KOPT-K1 (cell line): ENCODE data around the gene SHROOM2.

Experiments
- H3K27ac ChIP-seq: fragments of 200-600 bp; sonication (generic); 2 replicates; pipeline ENCODE4 v1.5.1; 2016; ENCODE audit warnings: antibody characterized with exemption, mild to moderate bottlenecking, low read depth, low read length; ENCODE audit not compliant: poor library complexity, severe bottlenecking
- H3K36me3 ChIP-seq: fragments of 200-600 bp; sonication (generic); 2 replicates; pipeline ENCODE4 v1.5.1; 2017; ENCODE audit warnings: antibody characterized with exemption, mild to moderate bottlenecking, low read length, moderate library complexity; ENCODE audit not compliant: insufficient read depth
- H3K9me3 ChIP-seq: fragments of 200-600 bp; sonication (generic); 2 replicates; pipeline ENCODE4 v1.5.1; 2017; ENCODE audit warnings: antibody characterized with exemption, low read length, mild to moderate bottlenecking; ENCODE audit not compliant: insufficient read depth, poor library complexity, severe bottlenecking

The SHROOM2 gene

DNA sequence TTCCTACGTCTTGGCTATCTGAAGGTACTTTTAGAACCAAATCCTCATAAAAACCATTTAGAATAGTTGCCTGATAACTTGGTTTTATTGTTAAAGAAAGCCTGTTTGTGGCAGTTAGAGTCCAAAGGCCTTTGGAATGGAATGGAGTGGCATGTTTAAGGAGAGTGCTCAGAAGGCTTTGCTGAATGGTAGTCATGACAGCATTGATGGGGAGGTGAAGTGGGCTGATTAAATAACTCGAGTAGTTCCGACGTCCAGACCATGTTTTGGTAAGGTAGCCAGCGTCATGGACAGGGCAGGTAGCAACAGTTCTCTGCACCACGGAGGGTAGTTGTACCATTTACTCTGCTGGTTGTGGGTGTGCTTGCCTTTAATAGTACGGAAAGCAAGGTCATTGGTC lies 94.6 kb downstream of the SHROOM2 start:
- no peaks in the 10 kb centered on the region for H3K9me3 ChIP-seq
- no peak overlapping the region for H3K27ac ChIP-seq
- no peaks in the 10 kb centered on the region for H3K36me3 ChIP-seq

DNA sequence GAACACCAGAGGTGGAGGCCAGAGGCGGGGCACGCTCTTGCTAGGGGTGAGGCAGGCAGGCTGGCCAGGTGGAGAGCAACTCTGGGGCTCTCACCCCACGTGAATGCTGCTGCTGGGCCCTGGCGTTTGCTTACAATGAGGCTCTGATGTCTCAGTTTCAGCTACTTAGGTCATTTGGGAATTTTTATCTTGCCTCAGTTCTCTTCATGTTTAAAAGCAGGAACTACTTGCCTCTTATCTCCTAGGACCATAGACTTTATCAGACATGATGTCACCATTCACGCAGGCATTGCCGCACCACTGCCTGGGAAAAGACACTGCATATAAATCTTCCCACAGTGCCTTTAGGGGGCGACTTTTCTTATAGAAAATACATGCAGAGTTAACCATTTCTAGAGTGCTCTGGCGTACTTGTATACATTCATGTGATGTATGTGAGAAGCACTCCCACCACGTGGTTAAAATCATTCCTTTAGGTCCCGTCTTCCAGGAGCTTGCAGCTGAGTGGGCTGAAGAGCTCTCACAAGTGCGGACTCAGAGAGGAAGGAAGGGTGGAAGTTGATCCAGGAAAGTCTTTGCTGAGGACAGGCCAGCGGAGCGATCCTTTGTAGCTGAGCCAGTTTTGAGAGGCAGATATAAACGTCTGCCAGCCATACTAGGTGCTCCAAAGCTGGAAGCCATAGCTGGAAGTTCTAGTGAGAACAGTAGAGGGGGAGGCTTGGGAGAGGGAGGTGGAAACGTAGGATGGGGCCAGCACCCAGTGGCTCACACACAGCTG lies 96.6 kb downstream of the SHROOM2 start:
- no peaks in the 10 kb centered on the region for H3K9me3 ChIP-seq
- H3K36me3 ChIP-seq = no peaks in the 10 kb centered on the region
- no peak overlapping the region for H3K27ac ChIP-seq

DNA sequence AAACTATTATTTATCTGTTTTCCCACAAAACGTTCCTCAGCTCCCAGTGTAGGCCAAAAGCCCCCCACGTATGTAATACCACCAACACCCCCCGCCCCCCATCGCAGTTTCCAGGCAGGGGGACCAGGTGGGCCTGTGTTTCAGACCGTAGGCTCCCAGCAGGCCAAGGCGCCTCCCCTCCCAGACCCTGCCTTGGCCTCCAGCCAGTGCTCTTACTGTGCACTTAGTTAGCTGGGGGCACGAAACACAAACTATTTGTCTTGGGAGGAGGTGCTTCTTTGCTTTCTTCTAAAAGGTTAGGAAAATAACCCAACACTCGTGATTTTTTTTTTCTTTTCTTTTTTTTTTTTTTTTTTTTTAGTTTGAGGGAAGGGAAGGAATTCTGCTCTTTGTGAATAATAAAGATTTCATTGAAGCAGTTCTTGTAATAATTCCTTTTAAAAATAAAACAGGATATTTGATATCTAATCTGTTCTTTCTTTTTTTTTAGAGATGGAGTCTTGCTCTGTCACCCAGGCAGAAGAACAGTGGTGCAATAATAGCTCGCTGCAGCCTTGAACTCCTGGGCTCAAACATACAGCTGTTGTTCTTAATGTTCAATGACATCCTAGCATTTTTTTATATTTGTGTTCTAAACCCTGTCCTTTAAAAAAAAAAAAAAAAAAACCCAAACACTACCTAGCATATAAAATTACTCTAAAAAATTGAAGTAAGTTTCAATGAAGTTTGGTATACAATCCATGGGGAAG lies 98.0 kb downstream of the SHROOM2 start:
- Histone ChIP-seq H3K27ac (no peak overlapping the region), H3K36me3 (no peaks in the 10 kb centered on the region), H3K9me3 (no peaks in the 10 kb centered on the region)

DNA sequence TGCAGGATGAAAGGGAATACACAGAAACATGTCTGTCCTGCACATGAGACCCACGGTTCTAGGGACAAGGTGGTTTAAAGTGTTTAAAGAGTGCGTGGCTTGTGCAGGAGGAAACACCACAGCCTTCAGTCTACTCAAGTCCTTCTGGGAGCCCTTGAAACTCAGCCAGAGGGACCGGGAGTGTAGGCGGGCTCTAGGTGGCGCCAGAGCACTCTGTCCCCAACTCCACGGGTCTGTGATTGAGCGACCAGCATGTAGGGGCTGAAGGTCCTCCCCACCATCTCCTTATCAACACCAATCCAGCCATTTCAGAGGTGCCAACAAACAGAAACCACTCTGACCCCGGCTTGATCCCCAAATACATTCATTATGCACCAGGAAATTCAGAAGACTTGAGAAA lies 98.9 kb downstream of the SHROOM2 start:
- Histone ChIP-seq H3K36me3 (no peaks in the 10 kb centered on the region), H3K27ac (no peak overlapping the region), H3K9me3 (no peaks in the 10 kb centered on the region)

DNA sequence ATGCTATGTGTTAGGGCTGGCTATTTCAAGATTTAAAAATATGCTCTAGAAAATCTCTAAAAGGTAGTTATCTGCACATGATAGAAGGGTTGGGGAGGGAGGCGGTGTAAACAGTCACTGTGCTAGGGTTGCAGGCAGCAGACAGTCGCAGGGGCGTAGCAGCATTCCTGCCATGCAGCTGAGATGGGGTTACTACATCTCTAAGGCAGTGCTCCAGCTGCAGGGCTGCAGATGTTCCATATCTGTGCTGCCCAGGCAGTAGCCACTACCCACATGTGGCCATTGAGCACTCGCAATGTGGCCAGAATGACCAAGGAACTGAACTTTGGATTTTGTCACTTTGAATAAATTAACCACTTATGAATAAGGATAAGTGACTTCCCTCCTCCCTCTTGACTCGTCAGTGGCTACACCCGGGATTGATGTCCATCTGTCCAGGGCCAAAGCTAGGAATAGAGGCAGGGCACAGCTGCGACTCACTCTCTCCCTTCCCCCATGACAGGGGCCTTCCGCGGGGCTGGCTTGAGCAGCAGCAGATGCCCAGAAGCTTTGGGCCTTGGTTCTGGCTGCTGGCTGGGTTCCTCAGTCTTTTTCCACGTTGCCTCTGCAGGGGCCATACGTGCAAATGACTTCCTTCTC lies 101.5 kb downstream of the SHROOM2 start:
- H3K36me3 ChIP-seq = no peaks in the 10 kb centered on the region
- H3K9me3 ChIP-seq = no peaks in the 10 kb centered on the region
- H3K27ac ChIP-seq = no peak overlapping the region

DNA sequence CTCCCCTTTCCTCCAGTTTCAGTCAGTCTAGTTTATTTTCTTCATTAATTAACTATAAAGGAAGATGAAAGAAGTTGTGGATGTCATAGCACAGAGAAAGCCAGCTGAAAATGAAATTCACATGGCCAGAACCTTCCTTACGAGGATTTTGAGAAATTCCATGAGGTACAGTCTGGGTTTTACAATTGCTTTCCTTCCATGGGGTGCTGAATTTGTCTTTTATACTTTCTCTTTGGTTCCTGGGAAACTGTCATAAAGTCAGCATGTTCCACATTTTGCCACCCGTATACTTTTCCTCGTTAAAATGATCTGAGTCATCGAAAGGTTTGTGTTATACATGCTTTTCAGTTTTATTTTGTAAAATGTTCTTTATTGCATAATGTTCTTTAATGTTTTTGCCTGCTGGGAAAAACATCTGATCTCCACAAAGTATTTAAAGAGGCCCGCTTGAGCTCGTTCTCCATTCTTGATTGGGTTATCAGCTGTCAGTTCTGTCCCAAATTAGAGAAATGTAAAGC lies 102.8 kb downstream of the SHROOM2 start:
- no peak overlapping the region for H3K27ac ChIP-seq
- no peaks in the 10 kb centered on the region for H3K9me3 ChIP-seq

DNA sequence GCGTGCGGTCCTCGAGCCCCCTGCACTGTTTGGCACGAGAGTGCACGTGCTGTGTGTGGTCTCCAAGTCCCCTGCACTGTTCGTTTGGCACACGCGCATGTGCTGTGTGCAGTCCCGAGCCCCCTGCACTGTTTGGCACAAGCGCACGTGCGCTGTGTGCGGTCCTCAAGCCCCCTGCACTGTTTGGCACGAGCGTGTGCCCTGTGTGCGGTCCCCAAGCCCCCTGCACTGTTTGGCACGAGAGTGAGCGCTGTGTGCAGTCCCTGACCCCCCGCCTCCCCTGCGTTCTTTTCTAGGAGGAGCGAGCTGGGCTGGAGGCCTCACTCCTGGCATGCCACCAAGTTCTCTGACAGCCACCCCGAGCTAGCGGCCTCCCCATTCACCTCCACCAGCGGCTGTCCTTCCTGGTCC lies 104.5 kb downstream of the SHROOM2 start:
- Histone ChIP-seq H3K27ac (no peak overlapping the region), H3K36me3 (no peaks in the 10 kb centered on the region), H3K9me3 (no peaks in the 10 kb centered on the region)

More for the DNA sequence above, 102.8 kb downstream of the SHROOM2 start:
- H3K36me3 ChIP-seq = no peaks in the 10 kb centered on the region

DNA sequence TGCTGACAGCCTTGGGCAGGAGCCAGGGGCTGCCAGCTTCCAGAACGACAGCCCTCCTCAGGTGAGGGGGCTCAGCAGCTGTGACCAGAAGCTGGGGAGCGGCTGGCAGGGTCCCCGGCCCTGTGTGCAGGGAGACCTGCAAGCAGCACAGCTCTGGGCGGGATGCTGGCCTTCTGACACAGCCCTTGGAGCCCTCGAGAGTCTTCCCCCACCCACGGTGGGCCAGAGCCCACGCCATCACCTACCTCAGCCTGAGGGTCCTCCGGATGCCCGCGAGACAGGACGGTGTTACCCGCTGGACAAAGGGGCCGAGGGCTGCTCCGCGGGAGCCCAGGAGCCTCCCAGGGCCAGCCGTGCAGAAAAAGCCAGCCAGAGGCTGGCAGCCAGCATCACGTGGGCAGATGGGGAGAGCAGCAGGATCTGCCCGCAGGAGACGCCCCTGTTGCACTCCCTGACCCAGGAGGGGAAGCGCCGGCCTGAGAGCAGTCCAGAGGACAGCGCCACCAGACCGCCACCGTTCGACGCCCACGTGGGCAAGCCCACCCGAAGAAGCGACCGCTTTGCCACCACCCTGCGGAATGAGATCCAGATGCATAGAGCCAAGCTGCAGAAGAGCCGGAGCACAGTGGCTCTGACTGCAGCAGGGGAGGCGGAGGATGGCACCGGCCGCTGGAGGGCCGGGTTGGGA lies 109.1 kb downstream of the SHROOM2 start:
- no peak overlapping the region for H3K27ac ChIP-seq
- H3K9me3 ChIP-seq = no peaks in the 10 kb centered on the region
- H3K36me3 ChIP-seq = no peaks in the 10 kb centered on the region

DNA sequence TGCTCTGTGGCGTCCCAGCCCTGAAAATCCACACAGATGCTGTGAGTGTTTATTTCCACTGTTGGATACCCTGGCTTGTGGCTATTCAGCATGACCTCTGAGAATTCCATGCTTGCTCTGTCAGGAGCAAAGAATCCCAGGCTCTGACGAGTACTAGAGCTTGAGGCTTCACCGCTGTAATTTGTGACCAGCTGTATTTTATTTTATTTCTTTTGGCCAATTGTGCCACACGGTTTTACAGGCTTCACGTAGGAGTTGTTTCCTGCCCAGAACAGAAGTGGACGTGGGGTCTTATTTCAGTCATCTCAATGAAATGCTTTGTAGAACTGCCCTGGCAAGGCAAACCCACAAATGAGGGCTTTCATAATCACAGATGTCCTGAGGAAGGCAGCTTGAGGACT lies 111.5 kb downstream of the SHROOM2 start:
- Histone ChIP-seq H3K9me3 (no peaks in the 10 kb centered on the region), H3K36me3 (no peaks in the 10 kb centered on the region)

DNA sequence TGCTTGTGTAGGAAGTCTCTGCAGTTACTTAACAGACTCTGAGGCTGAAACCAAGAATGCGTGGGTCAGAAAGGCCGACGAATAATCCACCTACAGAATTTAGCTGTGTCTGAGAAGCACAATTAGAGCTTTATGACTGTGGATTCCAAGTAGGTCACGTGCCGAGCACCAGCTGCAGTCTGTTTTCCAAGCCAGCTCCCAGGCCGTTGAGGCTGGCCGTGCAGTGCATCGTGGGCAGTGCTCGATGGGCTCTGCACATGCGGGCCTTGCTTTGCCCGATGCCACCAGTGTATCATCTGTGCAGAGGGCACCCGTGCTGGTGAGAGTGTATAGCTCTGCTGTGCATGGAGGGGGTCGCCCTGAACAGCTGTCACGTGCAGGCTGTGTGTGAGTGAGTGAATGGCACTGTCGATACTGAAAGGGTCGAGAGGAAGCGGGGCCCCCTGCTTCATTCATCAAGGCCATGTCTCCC lies 113.4 kb downstream of the SHROOM2 start:
- Histone ChIP-seq H3K27ac (no peak overlapping the region), H3K9me3 (no peaks in the 10 kb centered on the region), H3K36me3 (no peaks in the 10 kb centered on the region)

More for the DNA sequence above, 111.5 kb downstream of the SHROOM2 start:
- H3K27ac ChIP-seq = no peak overlapping the region

DNA sequence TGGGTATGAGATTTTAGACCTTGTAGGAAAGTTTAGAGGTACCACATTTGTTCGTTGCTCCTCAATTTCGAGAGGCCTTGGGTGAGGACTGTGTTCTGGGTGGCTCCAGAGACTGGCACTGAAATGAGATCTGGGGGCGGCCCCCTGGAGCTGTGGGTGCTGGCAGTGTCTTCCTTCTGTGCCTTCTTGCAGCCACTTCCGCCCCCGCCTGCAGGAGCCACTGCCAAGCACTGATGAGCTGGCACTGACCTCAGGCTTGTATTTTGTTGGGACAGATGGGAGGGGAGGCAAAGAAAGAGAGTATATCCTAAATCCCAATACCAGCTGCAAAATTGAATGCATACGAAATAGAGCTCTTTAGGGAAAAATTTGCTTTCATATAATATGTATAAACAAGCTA lies 116.4 kb downstream of the SHROOM2 start:
- Histone ChIP-seq H3K27ac (no peak overlapping the region), H3K9me3 (no peaks in the 10 kb centered on the region), H3K36me3 (no peaks in the 10 kb centered on the region)

DNA sequence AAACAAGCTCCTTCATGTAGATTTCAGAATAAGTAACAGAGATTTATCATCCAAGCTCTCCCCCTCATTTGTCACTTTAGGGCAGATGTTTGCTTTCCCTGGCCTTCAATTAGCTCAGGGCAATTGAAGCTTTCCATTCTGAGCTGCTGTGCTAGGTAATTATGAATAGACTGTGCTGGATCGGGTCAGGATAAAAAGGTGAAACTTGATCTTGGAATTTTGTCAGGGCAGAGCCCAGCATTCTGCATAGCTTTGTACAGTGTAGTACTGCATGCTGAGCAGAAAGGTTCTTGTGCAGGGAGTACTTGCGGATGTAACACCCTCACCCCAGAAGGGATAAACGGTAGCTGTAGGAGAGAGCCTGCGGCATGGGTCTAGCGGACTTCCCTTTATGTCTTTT lies 116.9 kb downstream of the SHROOM2 start:
- no peaks in the 10 kb centered on the region for H3K9me3 ChIP-seq
- no peak overlapping the region for H3K27ac ChIP-seq
- H3K36me3 ChIP-seq = no peaks in the 10 kb centered on the region

DNA sequence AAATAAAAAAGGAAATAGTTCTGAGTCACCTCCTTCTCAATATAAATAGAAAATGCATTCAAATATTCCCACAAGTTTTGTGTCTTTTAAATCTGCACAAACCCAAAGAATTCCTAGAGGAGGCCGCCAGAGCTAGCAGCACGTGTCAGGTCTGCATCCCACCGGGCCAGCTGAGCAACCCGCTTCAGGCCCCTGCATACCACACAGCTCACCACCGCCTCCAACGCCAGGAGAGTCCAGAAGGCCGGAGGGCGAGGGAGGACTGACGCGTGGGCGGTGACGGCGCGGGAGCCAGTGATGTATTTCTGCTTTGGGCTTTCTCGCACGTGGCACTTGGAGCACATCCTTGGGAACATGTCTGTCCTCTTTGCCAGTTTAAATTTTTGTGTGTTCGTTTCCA lies 119.1 kb downstream of the SHROOM2 start:
- H3K36me3 ChIP-seq = no peaks in the 10 kb centered on the region
- H3K9me3 ChIP-seq = no peaks in the 10 kb centered on the region
- H3K27ac ChIP-seq = no peak overlapping the region

DNA sequence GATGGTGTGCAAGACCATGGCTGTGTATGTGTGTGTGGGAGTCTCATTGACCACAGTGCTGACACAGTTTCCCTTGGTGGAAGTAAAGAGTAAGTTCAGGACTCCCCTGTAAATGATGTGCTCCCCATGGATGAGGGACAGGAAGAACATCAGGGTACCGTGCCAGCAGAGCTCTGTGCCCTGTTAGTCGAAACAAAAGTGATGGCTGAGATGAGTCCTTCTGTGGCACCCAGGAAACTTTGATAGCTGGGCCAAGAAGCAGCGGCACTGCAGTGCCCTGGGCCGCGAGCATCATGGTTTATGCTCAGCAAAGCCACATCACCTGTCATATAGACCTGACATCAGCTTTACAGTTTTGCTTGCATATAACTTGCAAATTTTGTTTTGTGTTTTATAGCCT lies 119.5 kb downstream of the SHROOM2 start:
- no peaks in the 10 kb centered on the region for H3K36me3 ChIP-seq
- no peaks in the 10 kb centered on the region for H3K9me3 ChIP-seq
- no peak overlapping the region for H3K27ac ChIP-seq

DNA sequence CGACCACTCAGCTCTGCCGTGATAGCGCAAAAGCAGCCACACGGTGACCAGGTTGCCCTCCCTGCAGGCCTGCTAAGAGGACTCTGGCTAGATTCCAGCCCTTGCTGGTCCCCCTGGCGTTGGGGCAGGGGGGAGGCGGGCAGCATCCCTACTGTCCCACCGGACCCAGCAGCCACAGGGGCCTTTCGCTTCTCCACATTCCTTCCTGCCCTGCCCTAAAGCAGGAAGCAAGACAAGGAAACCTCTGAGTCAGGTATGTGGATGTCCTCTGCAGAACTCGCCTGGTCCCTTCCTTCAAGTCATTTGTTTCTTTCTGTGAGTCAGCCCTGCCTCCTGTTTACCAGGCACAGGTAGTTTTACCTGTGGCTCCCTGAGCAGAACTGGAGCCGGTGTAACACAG lies 120.7 kb downstream of the SHROOM2 start:
- H3K36me3 ChIP-seq = no peaks in the 10 kb centered on the region

More for the DNA sequence above, 120.7 kb downstream of the SHROOM2 start:
- Histone ChIP-seq H3K9me3 (no peaks in the 10 kb centered on the region), H3K27ac (no peak overlapping the region)
